GM18909 (cell line): ENCODE results near the gene HBG1.
A peak's percentile ranks its signal among the peaks of the same experiment; 100 is the strongest.

Source experiments
- ATAC-seq: cut with Tn5 transposase; IDR thresholded peaks from one replicate; pipeline ENCODE4 v1.9.1; 2021; ENCODE audit warnings: mild to moderate bottlenecking; ENCODE audit not compliant: unreplicated experiment, poor library complexity

Gene HBG1

GRCh38 chr11:5230266-5230665 lies 19.4 kb downstream of the HBG1 start:
- no peak for ATAC-seq

- ATAC-seq: no peak
These were observed 19.9 kb downstream of the HBG1 start for GRCh38 chr11:5229796-5230195.

- ATAC-seq: no peak
These were observed 20.3 kb downstream of the HBG1 start for GRCh38 chr11:5229356-5229755.

GRCh38 chr11:5228124-5228523 lies 21.5 kb downstream of the HBG1 start:
- ATAC-seq: no peak

- no peak for ATAC-seq
These were observed 22.0 kb downstream of the HBG1 start for GRCh38 chr11:5227681-5228080.

GRCh38 chr11:5226732-5227310 lies 22.8 kb downstream of the HBG1 start, which contains the start of gene HBB:
HBB (minus strand) TSS chr11:5227071; CDS start chr11:5227021, 50 bp downstream.
- ATAC-seq: no peak

- no peak for ATAC-seq
These were observed 24.2 kb downstream of the HBG1 start for GRCh38 chr11:5225480-5225871.

GRCh38 chr11:5224538-5225479 lies 24.8 kb downstream of the HBG1 start:
- no peak for ATAC-seq

- no peak for ATAC-seq
These were observed 26.0 kb downstream of the HBG1 start for GRCh38 chr11:5223686-5224085.

GRCh38 chr11:5223146-5223545 lies 26.5 kb downstream of the HBG1 start:
- ATAC-seq: no peak

GRCh38 chr11:5210376-5210885 lies 39.2 kb downstream of the HBG1 start:
- no peak for ATAC-seq

GRCh38 chr11:5204787-5205186 lies 44.9 kb downstream of the HBG1 start:
- peak; percentile 84 for ATAC-seq

- ATAC-seq: no peak
These were observed 46.3 kb downstream of the HBG1 start for GRCh38 chr11:5203366-5203765.

- ATAC-seq: no peak
These were observed 49.1 kb downstream of the HBG1 start, which contains the start of gene OR51V1 for GRCh38 chr11:5200582-5200981. OR51V1 (minus strand) TSS chr11:5200682; CDS start chr11:5200682, 0 bp downstream.

- no peak for ATAC-seq
These were observed 51.4 kb downstream of the HBG1 start for GRCh38 chr11:5198285-5198684.
